Suprapubic skin (tissue), 4 donors: ENCODE results near the gene PPP1R2. TPM values are rescaled to one million over a fixed set of nuclear protein-coding genes. Genes with fewer than 3 reads are reported as not detected.

ENCODE experiments used
- DNase-seq, 2 donors: peaks; one replicate each; pipeline ENCODE4 v3.0.0-alpha.2; 2019; ENCODE audit warnings: low spot score in 2 of 2
- H3K27ac ChIP-seq: fragments of 200-600 bp; sonication (generic); one replicate; pipeline ENCODE4 v1.5.1; 2019
- H3K27me3 ChIP-seq: fragments of 200-600 bp; sonication (generic); one replicate; pipeline ENCODE4 v1.5.1; 2019
- H3K36me3 ChIP-seq: fragments of 200-600 bp; sonication (generic); one replicate; pipeline ENCODE4 v1.5.1; 2019
- H3K4me1 ChIP-seq: fragments of 200-600 bp; sonication (generic); one replicate; pipeline ENCODE4 v1.5.1; 2019
- H3K4me3 ChIP-seq: fragments of 200-600 bp; sonication (generic); one replicate; pipeline ENCODE4 v1.5.1; 2019; ENCODE audit warnings: mild to moderate bottlenecking
- H3K9me3 ChIP-seq: fragments of 200-600 bp; sonication (generic); one replicate; pipeline ENCODE4 v1.5.1; 2019
- CTCF ChIP-seq, 2 donors: fragments of 200-600 bp in 1 of 2; fragments of 450-650 bp in 1 of 2; sonication (generic) in 1 of 2; IDR thresholded peaks; one replicate each; pipeline ENCODE4 v1.5.1; 2016 to 2019; ENCODE audit warnings: antibody characterized with exemption in 2 of 2, mild to moderate bottlenecking in 1 of 2, moderate library complexity in 1 of 2
- EP300 ChIP-seq: sonication (generic); formaldehyde crosslinking; IDR thresholded peaks from one replicate; pipeline ENCODE4 v1.6.1; 2017; ENCODE audit warnings: antibody characterized with exemption
- POLR2A ChIP-seq, 2 donors: fragments of 450-650 bp; IDR thresholded peaks; one replicate each; pipeline ENCODE4 v1.6.1; 2017; ENCODE audit warnings: antibody characterized with exemption in 2 of 2, mild to moderate bottlenecking in 2 of 2, moderate library complexity in 2 of 2
- POLR2AphosphoS5 ChIP-seq, 3 donors: sonication (generic); formaldehyde crosslinking; IDR thresholded peaks; one replicate each; pipeline ENCODE4 v1.6.1; 2017; ENCODE audit warnings: antibody characterized with exemption in 3 of 3
- WGBS: methylation state at CpG from one replicate; pipeline ENCODE4 v1.1.5; 2018; 5-methylcytosine and 5-hydroxymethylcytosine counted together
- total RNA-seq, 4 donors: library from RNA; depleted of rRNA; stranded (reverse); fragments of >200 nt; gene quantifications; one replicate each; pipeline ENCODE4 v1.1.0, GENCODE V29; 2016

Gene PPP1R2
- total RNA-seq, 4 donors from 2014 or later = 61.7 to 96.0 (median 71.4) TPM

- WGBS = 60% methylated on average over 4 of the region's 4 CpGs
- no peak overlapping the region for H3K27ac ChIP-seq
- no peaks in the 10 kb centered on the region for H3K36me3 ChIP-seq
- DNase-seq = no peak
- no peak overlapping the region for H3K4me3 ChIP-seq
- TF ChIP-seq EP300 = no peak
- TF ChIP-seq POLR2AphosphoS5 (IDR thresholded peaks at IDR 0.05) = no peak
- no peak for TF ChIP-seq CTCF (IDR thresholded peaks at IDR 0.05)
- no peak for TF ChIP-seq POLR2A (IDR thresholded peaks at IDR 0.05)
- peaks cover 21% of the 10 kb centered on the region for H3K4me1 ChIP-seq
- no peaks in the 10 kb centered on the region for H3K9me3 ChIP-seq
- no peaks in the 10 kb centered on the region for H3K27me3 ChIP-seq
Measured at GRCh38 chr3:195587406-195587805, 44.3 kb upstream of the PPP1R2 start.

GRCh38 chr3:195584543-195584870 lies 41.4 kb upstream of the PPP1R2 start:
- Histone ChIP-seq H3K4me3 (peak overlapping the region; percentile 1), H3K27ac (peak overlapping the region; percentile 77)
- WGBS = 51% methylated on average over 4 of the region's 4 CpGs

GRCh38 chr3:195583831-195584542 lies 40.9 kb upstream of the PPP1R2 start, which contains the start of gene APOD:
Gene APOD (minus strand): TSS chr3:195583940. CDS start chr3:195579461, 4,479 bp downstream.
- peaks cover 16% of the 10 kb centered on the region for H3K4me1 ChIP-seq
- WGBS = 27% methylated on average over 16 of the region's 16 CpGs
- peak within 1 kb of the TSS; percentile 77 for H3K27ac ChIP-seq
- no peaks in the 10 kb centered on the region for H3K9me3 ChIP-seq
- peak; percentile 83 to 84 for DNase-seq
- H3K4me3 ChIP-seq = peak within 1 kb of the TSS; percentile 44
- no peak for TF ChIP-seq EP300
- TF ChIP-seq POLR2A (IDR thresholded peaks at IDR 0.05) = no peak
- TF ChIP-seq POLR2AphosphoS5 (IDR thresholded peaks at IDR 0.05) = no peak
- no peak for TF ChIP-seq CTCF (IDR thresholded peaks at IDR 0.05)
- no peaks in the 10 kb centered on the region for H3K27me3 ChIP-seq
- no peaks in the 10 kb centered on the region for H3K36me3 ChIP-seq

More at GRCh38 chr3:195584543-195584870, 41.4 kb upstream of the PPP1R2 start:
- TF ChIP-seq POLR2A (IDR thresholded peaks at IDR 0.05) (no peak), POLR2AphosphoS5 (IDR thresholded peaks at IDR 0.05) (no peak), EP300 (no peak), CTCF (IDR thresholded peaks at IDR 0.05) (no peak)
- no peak for DNase-seq
- Histone ChIP-seq H3K36me3 (no peaks in the 10 kb centered on the region), H3K27me3 (no peaks in the 10 kb centered on the region), H3K9me3 (no peaks in the 10 kb centered on the region), H3K4me1 (peaks cover 16% of the 10 kb centered on the region)

- Histone ChIP-seq H3K36me3 (peaks cover 8% of the 10 kb centered on the region), H3K9me3 (no peaks in the 10 kb centered on the region), H3K4me1 (peaks cover 16% of the 10 kb centered on the region), H3K27ac (peak overlapping the region; percentile 65), H3K27me3 (no peaks in the 10 kb centered on the region), H3K4me3 (peak overlapping the region; percentile 44)
- no peak for DNase-seq
- 70% methylated on average over 9 of the region's 9 CpGs for WGBS
- TF ChIP-seq POLR2AphosphoS5 (IDR thresholded peaks at IDR 0.05) (no peak), CTCF (IDR thresholded peaks at IDR 0.05) (no peak), EP300 (no peak), POLR2A (IDR thresholded peaks at IDR 0.05) (no peak)
Measured at GRCh38 chr3:195582947-195583346, 39.8 kb upstream of the PPP1R2 start.

- DNase-seq = no peak
- Histone ChIP-seq H3K27ac (no peak overlapping the region), H3K4me3 (peak overlapping the region; percentile 44), H3K27me3 (no peaks in the 10 kb centered on the region), H3K4me1 (peaks cover 16% of the 10 kb centered on the region), H3K36me3 (peaks cover 13% of the 10 kb centered on the region), H3K9me3 (no peaks in the 10 kb centered on the region)
- WGBS = 54% methylated on average over 6 of the region's 6 CpGs
- TF ChIP-seq POLR2A (IDR thresholded peaks at IDR 0.05) (no peak), POLR2AphosphoS5 (IDR thresholded peaks at IDR 0.05) (no peak), CTCF (IDR thresholded peaks at IDR 0.05) (no peak), EP300 (no peak)
Measured at GRCh38 chr3:195580744-195581443, 37.8 kb upstream of the PPP1R2 start.
